ENCODE results near the gene NHLH1.
A peak's percentile ranks its signal among the peaks of the same experiment; 100 is the strongest.

NHLH1 gene

DNA sequence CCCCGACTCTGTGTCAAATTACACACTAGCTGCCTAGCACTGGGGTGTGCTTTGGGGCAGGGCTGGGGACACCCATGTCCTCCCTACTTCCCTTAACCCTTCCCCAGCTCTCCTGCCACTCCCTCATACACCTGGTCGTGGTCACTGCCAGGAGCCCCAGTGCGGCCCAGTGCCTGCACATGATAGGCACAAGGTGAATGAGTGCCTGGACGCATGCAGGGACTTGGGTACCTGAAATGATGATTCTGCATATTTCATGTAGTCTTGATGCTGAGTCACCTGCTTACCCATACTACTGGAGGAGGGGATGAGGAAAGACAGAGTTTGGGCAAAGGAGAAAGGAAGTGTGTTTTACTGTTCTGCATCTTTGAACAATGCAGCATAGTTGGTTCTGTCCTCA lies 32.0 kb downstream of the NHLH1 start:
- Histone ChIP-seq H3K27ac (no peak overlapping the region), H3K4me1 (ENCODE audit: low read depth, poor library complexity, severe bottlenecking) (no peaks in the 10 kb centered on the region), H2AFZ (ENCODE audit: low read depth) (peak overlapping the region; percentile 1; the same call in 1 of the 2 replicates), H3K4me2 (no peak overlapping the region), H3K79me2 (ENCODE audit: insufficient read depth, low read depth) (no peaks in the 10 kb centered on the region), H3K4me3 (IDR thresholded peaks at IDR 0.05; ENCODE audit: insufficient read depth, low read depth, low read length) (no peak overlapping the region), H3K9ac (no peak overlapping the region), H3K27me3 (ENCODE audit: insufficient read depth, low read depth) (no peaks in the 10 kb centered on the region), H3K36me3 (ENCODE audit: insufficient read depth) (no peaks in the 10 kb centered on the region), H4K20me1 (ENCODE audit: insufficient read depth) (no peaks in the 10 kb centered on the region)
- TF ChIP-seq, protein P1, sequence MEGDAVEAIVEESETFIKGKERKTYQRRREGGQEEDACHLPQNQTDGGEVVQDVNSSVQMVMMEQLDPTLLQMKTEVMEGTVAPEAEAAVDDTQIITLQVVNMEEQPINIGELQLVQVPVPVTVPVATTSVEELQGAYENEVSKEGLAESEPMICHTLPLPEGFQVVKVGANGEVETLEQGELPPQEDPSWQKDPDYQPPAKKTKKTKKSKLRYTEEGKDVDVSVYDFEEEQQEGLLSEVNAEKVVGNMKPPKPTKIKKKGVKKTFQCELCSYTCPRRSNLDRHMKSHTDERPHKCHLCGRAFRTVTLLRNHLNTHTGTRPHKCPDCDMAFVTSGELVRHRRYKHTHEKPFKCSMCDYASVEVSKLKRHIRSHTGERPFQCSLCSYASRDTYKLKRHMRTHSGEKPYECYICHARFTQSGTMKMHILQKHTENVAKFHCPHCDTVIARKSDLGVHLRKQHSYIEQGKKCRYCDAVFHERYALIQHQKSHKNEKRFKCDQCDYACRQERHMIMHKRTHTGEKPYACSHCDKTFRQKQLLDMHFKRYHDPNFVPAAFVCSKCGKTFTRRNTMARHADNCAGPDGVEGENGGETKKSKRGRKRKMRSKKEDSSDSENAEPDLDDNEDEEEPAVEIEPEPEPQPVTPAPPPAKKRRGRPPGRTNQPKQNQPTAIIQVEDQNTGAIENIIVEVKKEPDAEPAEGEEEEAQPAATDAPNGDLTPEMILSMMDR (conservative IDR thresholded peaks at IDR 0.05; ENCODE audit: low read depth, low read length): no peak

DNA sequence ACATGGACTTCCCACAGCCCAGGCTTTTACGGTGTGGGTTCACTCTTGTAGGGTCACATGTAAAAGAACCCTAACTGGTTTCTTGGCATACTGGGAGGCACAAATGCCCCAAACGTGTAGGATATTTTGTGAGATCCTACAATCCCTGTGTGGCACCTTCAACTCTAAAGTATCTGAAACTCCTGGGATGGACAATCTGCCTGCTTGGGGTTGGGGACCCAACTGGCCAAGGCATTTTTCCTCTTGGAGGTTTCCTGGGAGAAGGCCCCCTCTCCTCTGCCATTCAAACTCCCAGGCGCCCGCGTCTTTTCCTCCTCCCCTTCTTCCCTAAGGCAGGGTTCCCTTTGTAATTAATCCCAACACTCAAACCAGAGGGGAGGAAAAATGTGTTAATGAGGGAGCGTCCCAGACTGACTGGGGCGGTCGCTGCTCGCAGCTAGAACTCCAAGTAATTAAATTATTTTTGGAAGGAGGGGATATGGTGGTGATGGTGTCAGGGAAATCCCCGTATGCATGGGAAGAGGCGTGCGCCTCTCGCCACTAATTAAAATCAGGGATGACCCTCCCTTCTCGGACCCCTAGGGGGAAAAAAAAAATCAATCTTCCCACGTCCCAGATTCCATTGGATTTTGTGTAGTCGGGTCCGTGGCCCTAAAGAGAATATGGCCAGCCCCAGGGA lies 32.8 kb downstream of the NHLH1 start:
- Histone ChIP-seq H3K36me3 (ENCODE audit: insufficient read depth) (no peaks in the 10 kb centered on the region), H4K20me1 (ENCODE audit: insufficient read depth) (no peaks in the 10 kb centered on the region), H3K4me3 (IDR thresholded peaks at IDR 0.05; ENCODE audit: insufficient read depth, low read depth, low read length) (no peak overlapping the region), H3K27ac (no peak overlapping the region), H3K4me1 (ENCODE audit: low read depth, poor library complexity, severe bottlenecking) (no peaks in the 10 kb centered on the region), H3K79me2 (ENCODE audit: insufficient read depth, low read depth) (no peaks in the 10 kb centered on the region), H2AFZ (ENCODE audit: low read depth) (no peak overlapping the region; the same call in 1 of the 2 replicates), H3K4me2 (no peak overlapping the region), H3K9ac (no peak overlapping the region), H3K27me3 (ENCODE audit: insufficient read depth, low read depth) (no peaks in the 10 kb centered on the region)
- TF ChIP-seq, protein P1 (conservative IDR thresholded peaks at IDR 0.05; ENCODE audit: low read depth, low read length): no peak

DNA sequence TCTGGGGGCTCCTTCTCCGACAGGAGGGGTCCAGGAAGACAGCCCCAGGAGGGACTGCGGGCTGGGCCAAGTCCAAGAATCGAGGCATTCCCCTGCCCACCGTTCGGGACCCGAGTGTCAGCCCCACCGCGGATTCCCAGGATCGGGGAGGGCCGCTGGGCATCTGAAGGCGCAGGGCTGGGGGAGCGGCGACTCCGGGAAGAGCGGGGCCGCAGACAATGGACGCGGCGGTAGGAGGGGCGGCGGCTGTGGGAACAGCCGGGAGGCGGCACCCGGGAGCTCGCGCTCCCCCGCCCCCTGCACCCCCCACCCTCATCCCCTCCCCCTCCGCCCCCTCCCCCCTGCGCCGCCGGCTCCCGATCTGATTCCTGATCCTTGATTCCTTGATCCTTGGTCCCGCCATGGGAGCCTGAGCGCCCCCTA lies 33.4 kb downstream of the NHLH1 start, which contains the start of gene VANGL2:
Gene VANGL2 (plus strand): TSS at position 342 of the 423 bp plus-strand sequence. CDS start 15,274 bp downstream, outside the sequence.
- Histone ChIP-seq H3K4me3 (IDR thresholded peaks at IDR 0.05; ENCODE audit: insufficient read depth, low read depth, low read length) (peak within 1 kb of the TSS; percentile 13), H3K27me3 (ENCODE audit: insufficient read depth, low read depth) (no peaks in the 10 kb centered on the region), H4K20me1 (ENCODE audit: insufficient read depth) (no peaks in the 10 kb centered on the region), H3K9ac (no peak within 1 kb of the TSS), H3K27ac (no peak within 1 kb of the TSS), H3K79me2 (ENCODE audit: insufficient read depth, low read depth) (no peaks in the 10 kb centered on the region), H3K4me2 (no peak within 1 kb of the TSS), H2AFZ (ENCODE audit: low read depth) (peak within 1 kb of the TSS; percentile 7; the same call in 1 of the 2 replicates), H3K36me3 (ENCODE audit: insufficient read depth) (no peaks in the 10 kb centered on the region), H3K4me1 (ENCODE audit: low read depth, poor library complexity, severe bottlenecking) (no peaks in the 10 kb centered on the region)
- TF ChIP-seq, protein P1 (conservative IDR thresholded peaks at IDR 0.05; ENCODE audit: low read depth, low read length): no peak

DNA sequence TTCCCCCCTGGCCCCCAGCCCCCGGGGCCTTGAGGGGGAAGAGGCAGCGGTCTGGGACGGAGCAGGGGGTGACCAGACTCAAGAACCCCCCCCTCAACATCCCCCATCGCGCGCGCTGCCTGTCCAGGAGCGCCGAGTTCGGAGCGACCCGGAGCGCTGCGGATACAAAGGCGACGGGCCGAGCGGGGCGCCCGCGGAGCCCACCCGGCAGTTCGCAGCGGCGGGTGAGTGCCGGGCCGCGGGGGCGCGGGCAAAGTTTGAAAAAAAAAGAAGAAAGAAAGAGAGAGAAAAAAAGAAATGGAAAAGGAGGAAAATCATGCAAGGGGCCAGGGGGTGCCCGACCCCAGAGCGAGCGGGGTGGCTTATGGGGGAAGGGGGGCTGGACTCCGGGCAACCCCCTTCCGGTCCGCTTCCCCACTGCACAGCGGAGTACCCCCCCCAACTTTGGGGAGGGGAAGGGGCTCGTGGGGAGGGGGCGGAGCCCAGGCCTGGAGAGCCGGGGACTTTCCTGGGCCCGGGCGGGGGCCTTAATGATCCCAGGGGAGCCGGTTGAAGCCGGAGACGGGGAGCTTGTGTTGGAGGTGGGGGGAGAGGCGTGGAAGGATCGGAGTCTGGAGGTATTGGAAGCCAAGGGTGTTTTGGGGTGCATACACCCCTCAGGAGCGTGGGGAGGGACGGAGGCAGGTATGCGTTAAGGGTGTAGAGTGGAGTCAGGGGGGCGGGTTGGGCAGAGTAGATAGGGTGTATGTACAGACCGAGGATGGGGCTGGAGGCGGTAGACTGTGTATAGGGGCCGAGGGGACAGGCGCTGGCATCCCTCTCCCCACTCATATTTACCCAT lies 34.0 kb downstream of the NHLH1 start:
- no peaks in the 10 kb centered on the region for H3K27me3 ChIP-seq (ENCODE audit: insufficient read depth, low read depth)
- no peaks in the 10 kb centered on the region for H3K79me2 ChIP-seq (ENCODE audit: insufficient read depth, low read depth)
- no peak overlapping the region for H3K4me2 ChIP-seq
- no peak overlapping the region for H3K27ac ChIP-seq
- no peaks in the 10 kb centered on the region for H3K36me3 ChIP-seq (ENCODE audit: insufficient read depth)
- TF ChIP-seq, protein P1 (conservative IDR thresholded peaks at IDR 0.05; ENCODE audit: low read depth, low read length): no peak
- H4K20me1 ChIP-seq (ENCODE audit: insufficient read depth): no peaks in the 10 kb centered on the region
- H3K4me3 ChIP-seq (IDR thresholded peaks at IDR 0.05; ENCODE audit: insufficient read depth, low read depth, low read length): peak overlapping the region; percentile 13
- H2AFZ ChIP-seq (ENCODE audit: low read depth): peak overlapping the region; percentile 7; the same call in 1 of the 2 replicates
- H3K4me1 ChIP-seq (ENCODE audit: low read depth, poor library complexity, severe bottlenecking): no peaks in the 10 kb centered on the region
- no peak overlapping the region for H3K9ac ChIP-seq

Measured in KMS-11 (cell line).